Tibial nerve (tissue), 4 donors: ENCODE measurements around the gene RPL36.

Experiments
- CTCF ChIP-seq, 5 experiments: fragments of 200-600 bp in 3 of 5; fragments of 450-650 bp in 2 of 5; sonication (generic) in 3 of 5; IDR thresholded peaks; one replicate each; pipeline ENCODE4 v1.5.1; 2016 to 2019; ENCODE audit warnings: antibody characterized with exemption in 5 of 5, mild to moderate bottlenecking in 3 of 5, moderate library complexity in 2 of 5
- EP300 ChIP-seq, 2 donors: sonication (generic); formaldehyde crosslinking; IDR thresholded peaks; one replicate each; pipeline ENCODE4 v1.6.1; 2017; ENCODE audit warnings: antibody characterized with exemption in 2 of 2, mild to moderate bottlenecking in 1 of 2
- POLR2A ChIP-seq, 2 donors: fragments of 450-650 bp; IDR thresholded peaks; one replicate each; pipeline ENCODE4 v1.6.1; 2017; ENCODE audit warnings: antibody characterized with exemption in 2 of 2, mild to moderate bottlenecking in 2 of 2, moderate library complexity in 2 of 2

GRCh38 chr19:5677136-5677535, 13.0 kb upstream of the RPL36 start:
- no peak for TF ChIP-seq CTCF (IDR thresholded peaks at IDR 0.05)
- TF ChIP-seq POLR2A (IDR thresholded peaks at IDR 0.05): no peak
- TF ChIP-seq EP300 (IDR thresholded peaks at IDR 0.05): no peak
